Fibroblast of pulmonary artery (primary cell): ENCODE data around the gene SCGB1C1.
A peak's percentile ranks its signal among the peaks of the same experiment; 100 is the strongest.

ENCODE experiments used
- DNase-seq: peaks from one replicate; pipeline ENCODE4 v3.0.0-alpha.2; 2010; ENCODE audit warnings: low read depth
- H3K4me3 ChIP-seq: replicated peaks from 2 replicates; pipeline ENCODE4 v1.5.1; 2011; ENCODE audit warnings: low read depth, mild to moderate bottlenecking, control low read depth, low read length, moderate library complexity
- CTCF ChIP-seq: IDR thresholded peaks from 2 replicates; pipeline ENCODE4 v1.5.1; 2011; ENCODE audit warnings: mild to moderate bottlenecking, control low read depth, low read length, inconsistent platforms; ENCODE audit errors: missing control alignments

Gene SCGB1C1

DNA sequence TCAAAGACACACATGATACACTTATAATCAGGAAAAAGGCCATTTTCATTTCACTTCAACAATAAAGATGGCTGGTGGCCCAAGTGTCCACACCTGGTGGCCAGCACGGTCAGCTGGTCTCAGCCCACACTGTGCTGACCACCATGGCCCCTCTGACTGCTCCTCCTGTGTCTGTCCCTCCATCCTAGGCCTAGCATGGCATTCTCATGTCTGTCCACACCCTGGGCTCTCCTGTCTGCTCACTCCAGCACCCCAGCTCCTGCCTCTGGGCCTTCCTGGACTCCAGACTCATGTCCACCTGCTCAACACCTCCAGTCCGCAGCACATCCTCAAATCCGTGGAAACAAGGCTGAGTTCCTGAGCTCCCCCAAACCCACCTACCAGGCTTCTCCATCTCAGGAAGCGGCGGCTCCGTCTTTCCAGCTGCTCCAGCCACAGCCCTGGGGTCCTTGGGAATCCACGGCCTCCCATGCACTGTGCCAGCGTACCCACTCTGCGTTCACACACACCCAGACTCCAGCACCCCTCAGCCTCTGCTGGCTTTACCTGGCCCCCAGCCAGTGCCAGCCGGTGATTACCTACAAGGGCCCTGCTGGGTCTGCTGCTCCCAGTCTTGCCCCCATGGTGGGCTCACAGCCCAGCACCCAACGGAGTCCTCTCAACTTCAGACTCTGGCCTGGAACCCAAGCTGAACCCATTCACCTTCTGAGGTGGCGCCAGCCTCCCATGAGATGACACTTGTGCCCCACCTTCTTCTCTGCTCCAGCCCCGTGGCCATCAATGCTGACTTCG, 29.3 kb downstream of the SCGB1C1 start:
- no peak for TF ChIP-seq CTCF
- H3K4me3 ChIP-seq, result no peak overlapping the region
- no peak for DNase-seq

DNA sequence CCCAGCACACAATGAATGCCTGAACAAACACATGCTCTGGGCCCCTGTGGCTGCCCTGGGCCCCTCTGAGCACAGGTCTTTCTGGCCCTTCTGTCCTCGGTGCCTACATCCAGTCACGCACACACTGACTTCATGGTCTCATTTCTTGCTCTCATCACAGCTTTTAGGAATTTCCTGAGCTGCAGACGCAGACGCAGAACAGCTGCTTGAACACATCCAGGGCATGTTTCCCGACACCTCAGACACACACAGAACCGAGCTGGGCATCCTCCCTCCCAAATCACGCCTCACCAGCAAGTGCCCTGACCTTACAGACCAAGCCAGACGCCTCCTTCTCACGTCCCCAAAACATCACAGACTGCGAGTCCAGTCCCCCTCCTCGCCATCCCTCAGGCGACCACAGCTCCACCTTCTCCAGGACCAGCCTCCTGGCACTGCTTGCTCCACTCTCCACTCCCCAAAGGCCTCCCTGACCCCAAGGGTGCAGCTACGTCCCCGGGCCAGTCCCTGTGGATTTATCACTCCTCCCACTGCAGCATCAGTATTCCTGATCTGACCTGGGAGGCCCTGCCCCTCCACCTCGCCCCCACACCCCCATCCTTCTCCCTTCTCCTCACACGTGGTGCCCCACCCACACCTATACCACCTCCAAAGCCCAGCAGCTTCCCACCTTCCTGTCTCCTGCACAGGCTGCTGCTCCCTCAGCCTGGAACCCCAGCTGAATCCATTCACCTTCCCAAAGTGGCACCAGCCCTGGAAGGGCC, 30.3 kb downstream of the SCGB1C1 start:
- no peak for TF ChIP-seq CTCF
- no peak for DNase-seq
- H3K4me3 ChIP-seq, result no peak overlapping the region

- no peak overlapping the region for H3K4me3 ChIP-seq
- no peak for TF ChIP-seq CTCF
- DNase-seq, result no peak
These were observed 31.0 kb downstream of the SCGB1C1 start for GRCh38 chr11:223884-224283.

DNA sequence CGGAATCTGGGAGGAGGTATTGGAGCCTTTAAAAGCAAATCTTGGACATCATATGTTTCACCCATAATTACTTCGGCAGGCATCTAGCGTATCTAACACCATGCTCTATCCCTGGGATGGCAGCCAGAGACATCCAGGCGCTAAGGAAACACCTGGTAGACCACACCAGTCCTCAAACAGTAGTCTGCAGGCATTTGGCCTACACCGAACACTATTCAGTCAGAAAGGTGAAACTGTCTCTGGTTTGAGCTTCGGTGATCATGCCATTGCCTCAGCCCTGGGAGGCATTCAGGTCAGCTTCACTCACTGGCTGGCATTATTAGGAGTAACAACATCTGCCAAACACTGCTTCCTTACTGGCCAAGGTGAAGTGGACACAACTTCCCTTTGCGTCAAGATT, 31.5 kb downstream of the SCGB1C1 start:
- no peak for TF ChIP-seq CTCF
- no peak for DNase-seq
- no peak overlapping the region for H3K4me3 ChIP-seq

DNA sequence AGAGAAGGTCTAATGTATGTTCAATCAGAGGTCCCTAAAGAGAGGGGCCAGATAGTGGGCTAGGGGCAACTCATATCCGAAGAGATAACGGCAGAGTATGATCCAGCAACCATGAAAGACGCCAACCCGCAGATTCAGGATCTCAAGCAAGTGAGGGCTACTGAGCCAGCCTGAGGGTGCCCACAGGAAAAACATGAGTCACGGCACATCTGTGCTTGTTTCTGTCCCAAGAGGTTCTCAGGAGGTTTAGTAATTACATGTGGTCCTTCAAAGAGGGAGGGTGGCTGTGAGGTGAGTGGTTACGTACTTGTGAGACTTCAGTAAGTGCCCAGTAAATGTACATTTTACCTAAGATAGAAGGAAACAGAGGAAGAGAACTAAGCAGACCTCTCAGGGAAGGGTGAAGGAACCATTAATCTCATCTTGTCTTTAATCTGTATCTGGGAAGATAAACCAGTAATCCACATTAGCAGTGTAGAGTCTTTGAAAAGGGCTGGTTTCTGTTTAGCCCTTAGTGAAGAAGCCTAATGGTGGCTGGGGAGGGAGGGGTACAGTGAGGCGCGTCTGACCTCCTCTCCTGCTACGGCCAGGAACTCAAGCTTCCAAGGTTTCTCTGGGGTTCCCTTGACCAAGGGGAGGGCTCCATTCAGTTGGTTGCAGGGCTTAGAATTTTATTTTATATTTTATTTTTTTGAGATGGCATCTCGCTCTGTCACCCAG, 33.0 kb downstream of the SCGB1C1 start:
- peak; percentile 25 for DNase-seq
- TF ChIP-seq CTCF, result no peak
- no peak overlapping the region for H3K4me3 ChIP-seq

- TF ChIP-seq CTCF, result no peak
- no peak for DNase-seq
- H3K4me3 ChIP-seq, result no peak overlapping the region
These were observed 35.0 kb downstream of the SCGB1C1 start for GRCh38 chr11:227824-228379.
